ENCODE data around the gene LIM2. TPM values are rescaled to one million over a fixed set of nuclear protein-coding genes. Genes with fewer than 3 reads are reported as not detected.

The LIM2 gene
- total RNA-seq = not detected

GRCh38 chr19:51387924-51388389, at the start of gene LIM2:
Gene LIM2, minus strand, starts transcription at chr19:51387974. Its CDS starts 531 bp downstream, at chr19:51387443.
- H3K4me1 ChIP-seq = no peaks in the 10 kb centered on the region
- no peaks in the 10 kb centered on the region for H3K36me3 ChIP-seq
- no peaks in the 10 kb centered on the region for H3K27me3 ChIP-seq
- TF ChIP-seq CTCF (IDR thresholded peaks at IDR 0.05) = no peak
- no peak within 1 kb of the TSS for H3K4me3 ChIP-seq
- intact Hi-C loops (cut with DNase I) = no loop called here
- no peaks in the 10 kb centered on the region for H3K9me3 ChIP-seq
- DNase-seq (ENCODE audit: low spot score in 2 of 2) = no peak
- no peak within 1 kb of the TSS for H3K27ac ChIP-seq

GRCh38 chr19:51434456-51434855, 46.7 kb upstream of the LIM2 start:
- Histone ChIP-seq H3K9me3 (no peaks in the 10 kb centered on the region), H3K4me1 (no peaks in the 10 kb centered on the region), H3K4me3 (no peak overlapping the region), H3K27me3 (no peaks in the 10 kb centered on the region), H3K27ac (no peak overlapping the region), H3K36me3 (no peaks in the 10 kb centered on the region)
- no peak for TF ChIP-seq CTCF (IDR thresholded peaks at IDR 0.05)
- no peak for DNase-seq (ENCODE audit: low spot score in 2 of 2)
- intact Hi-C loops (cut with DNase I) = no loop called here

GRCh38 chr19:51433043-51433442, 45.3 kb upstream of the LIM2 start:
- intact Hi-C loops (cut with DNase I) = no loop called here
- H3K27me3 ChIP-seq = no peaks in the 10 kb centered on the region
- H3K36me3 ChIP-seq = no peaks in the 10 kb centered on the region
- no peak for DNase-seq (ENCODE audit: low spot score in 2 of 2)
- H3K9me3 ChIP-seq = no peaks in the 10 kb centered on the region
- H3K4me1 ChIP-seq = no peaks in the 10 kb centered on the region
- TF ChIP-seq CTCF (IDR thresholded peaks at IDR 0.05) = no peak
- H3K27ac ChIP-seq = no peak overlapping the region
- H3K4me3 ChIP-seq = no peak overlapping the region

GRCh38 chr19:51431124-51431523, 43.4 kb upstream of the LIM2 start:
- Histone ChIP-seq H3K27ac (no peak overlapping the region), H3K4me1 (no peaks in the 10 kb centered on the region), H3K9me3 (no peaks in the 10 kb centered on the region), H3K4me3 (no peak overlapping the region), H3K27me3 (no peaks in the 10 kb centered on the region), H3K36me3 (no peaks in the 10 kb centered on the region)
- TF ChIP-seq CTCF (IDR thresholded peaks at IDR 0.05) = no peak
- DNase-seq (ENCODE audit: low spot score in 2 of 2) = no peak
- intact Hi-C loops (cut with DNase I) = no loop called here

GRCh38 chr19:51430221-51430620, 42.4 kb upstream of the LIM2 start:
- no peak for TF ChIP-seq CTCF (IDR thresholded peaks at IDR 0.05)
- DNase-seq (ENCODE audit: low spot score in 2 of 2) = no peak
- Histone ChIP-seq H3K4me1 (no peaks in the 10 kb centered on the region), H3K27me3 (no peaks in the 10 kb centered on the region), H3K36me3 (no peaks in the 10 kb centered on the region), H3K27ac (no peak overlapping the region), H3K4me3 (no peak overlapping the region), H3K9me3 (no peaks in the 10 kb centered on the region)
- intact Hi-C loops (cut with DNase I) = no loop called here

GRCh38 chr19:51427201-51427600, 39.4 kb upstream of the LIM2 start:
- intact Hi-C loops (cut with DNase I) = no loop called here
- Histone ChIP-seq H3K4me1 (no peaks in the 10 kb centered on the region), H3K27me3 (no peaks in the 10 kb centered on the region), H3K9me3 (no peaks in the 10 kb centered on the region), H3K27ac (no peak overlapping the region), H3K4me3 (no peak overlapping the region), H3K36me3 (no peaks in the 10 kb centered on the region)
- TF ChIP-seq CTCF (IDR thresholded peaks at IDR 0.05) = no peak
- DNase-seq (ENCODE audit: low spot score in 2 of 2) = peak in 1 of 2 donors; percentile 67
